H1 (cell line): ENCODE measurements around the gene PNLIPRP1. TPM values are rescaled to one million over a fixed set of nuclear protein-coding genes. Genes with fewer than 3 reads are reported as not detected.

Experiments used
- CTCF ChIA-PET: fragments of 300-600 bp; sonication (Branson Sonifier 250); formaldehyde crosslinking; loops from one replicate; lab custom pipeline; 2021; ENCODE audit not compliant: partially characterized antibody; lab: Charles Lee
- POLR2A ChIA-PET: fragments of 300-600 bp; sonication (Branson Sonifier 250); formaldehyde crosslinking; loops from one replicate; lab custom pipeline; 2021; ENCODE audit warnings: inconsistent platforms; ENCODE audit not compliant: partially characterized antibody; lab: Charles Lee
- DNase-seq, 2 experiments: peaks; one replicate each; pipeline versions ENCODE4 v3.0.0 to v3.0.0-alpha.2; 2010 to 2022; ENCODE audit warnings: low spot score in 2 of 2, low read depth in 1 of 2, mixed read lengths in 1 of 2
- FAIRE-seq: peaks from 2 replicates; lab custom pipeline; 2011; peaks lifted over from hg19 to GRCh38; lab: Jason Lieb, UNC
- H2AFZ ChIP-seq: 2 replicates; pipeline ENCODE4 v1.8.1; 2012; ENCODE audit warnings: low read length, inconsistent platforms
- H2AK5ac ChIP-seq: 2 replicates; pipeline ENCODE4 v1.6.1; 2013; ENCODE audit warnings: low read depth, low read length
- H2BK120ac ChIP-seq: replicated peaks from 2 replicates; pipeline ENCODE3; 2013; ENCODE audit warnings: low read depth, low read length, inconsistent platforms
- H2BK12ac ChIP-seq: 2 replicates; pipeline ENCODE4 v1.6.1; 2013; ENCODE audit warnings: low read depth, low read length
- H2BK15ac ChIP-seq: 2 replicates; pipeline ENCODE4 v1.6.1; 2013; ENCODE audit warnings: low read length
- H2BK20ac ChIP-seq: 2 replicates; pipeline ENCODE4 v1.6.1; 2013; ENCODE audit warnings: low read length
- H2BK5ac ChIP-seq: 2 replicates; pipeline ENCODE4 v1.6.1; 2013; ENCODE audit warnings: low read depth, low read length
- H3K14ac ChIP-seq: 2 replicates; pipeline ENCODE4 v1.6.1; 2013; ENCODE audit warnings: inconsistent platforms; ENCODE audit not compliant: insufficient read length
- H3K18ac ChIP-seq: 2 replicates; pipeline ENCODE4 v1.6.1; 2013; ENCODE audit warnings: low read length; ENCODE audit errors: extremely low read depth
- H3K23ac ChIP-seq: 2 replicates; pipeline ENCODE4 v1.6.1; 2013; ENCODE audit warnings: inconsistent platforms; ENCODE audit not compliant: insufficient read length
- H3K23me2 ChIP-seq: 2 replicates; pipeline ENCODE4 v1.6.1; 2013; ENCODE audit warnings: low read depth, low read length
- H3K27ac ChIP-seq: 2 replicates; pipeline ENCODE4 v1.6.1; 2011; ENCODE audit warnings: low read depth, low read length, inconsistent platforms
- H3K27me3 ChIP-seq, 4 experiments: replicated peaks in 1 of 4; 1 replicate in 1 of 4; 2 replicates in 3 of 4; pipeline versions ENCODE4 v1.6.1 to v1.8.1; 2011 to 2013; ENCODE audit warnings: low read length in 3 of 4, mild to moderate bottlenecking in 3 of 4, inconsistent platforms in 2 of 4, mixed read lengths in 2 of 4, moderate library complexity in 1 of 4; ENCODE audit not compliant: control insufficient read depth in 3 of 4, insufficient read depth in 3 of 4; ENCODE audit errors: extremely low read depth in 1 of 4
- H3K36me3 ChIP-seq, 4 experiments: 2 replicates each; pipeline versions ENCODE4 v1.6.1 to v1.8.1; 2011 to 2013; ENCODE audit warnings: mild to moderate bottlenecking in 4 of 4, low read length in 3 of 4, moderate library complexity in 2 of 4, control low read depth in 1 of 4, inconsistent platforms in 1 of 4; ENCODE audit not compliant: insufficient read depth in 4 of 4, control insufficient read depth in 2 of 4
- H3K4ac ChIP-seq: replicated peaks from 2 replicates; pipeline ENCODE3; 2013; ENCODE audit warnings: low read length, low read depth, mixed read lengths, inconsistent platforms; ENCODE audit not compliant: insufficient read length
- H3K4me1 ChIP-seq, 4 experiments: replicated peaks in 1 of 4; 1 replicate in 1 of 4; 2 replicates in 3 of 4; pipeline versions ENCODE4 v1.6.1 to v1.8.1; 2011 to 2013; ENCODE audit warnings: low read length in 3 of 4, inconsistent platforms in 2 of 4, mixed read lengths in 1 of 4; ENCODE audit not compliant: insufficient read depth in 4 of 4, control insufficient read depth in 3 of 4
- H3K4me2 ChIP-seq, 2 experiments: 2 replicates each; pipeline versions ENCODE4 v1.6.1 to v1.8.1; 2011 to 2013; ENCODE audit warnings: low read depth in 2 of 2, low read length in 2 of 2, control low read depth in 1 of 2, inconsistent platforms in 1 of 2, mild to moderate bottlenecking in 1 of 2; ENCODE audit not compliant: insufficient read depth in 1 of 2
- H3K4me3 ChIP-seq, 4 experiments: fragments of 200-600, 300-600 bp in 1 of 4; sonication (generic), shearing (Covaris generic), sonication (Bioruptor Twin) in 1 of 4; 2 replicates each; pipeline versions ENCODE4 v1.5.1 to v1.8.1; 2011 to 2016; ENCODE audit warnings: low read length in 4 of 4, low read depth in 3 of 4, control low read depth in 2 of 4, inconsistent platforms in 2 of 4, mild to moderate bottlenecking in 2 of 4, mixed read lengths in 1 of 4, moderate library complexity in 1 of 4; ENCODE audit not compliant: insufficient read depth in 2 of 4; ENCODE audit errors: extremely low read depth in 1 of 4
- H3K56ac ChIP-seq: replicated peaks from 2 replicates; pipeline ENCODE3; 2013; ENCODE audit warnings: low read depth, mild to moderate bottlenecking, mixed read lengths, low read length, inconsistent platforms; ENCODE audit not compliant: insufficient read length
- H3K79me1 ChIP-seq: 2 replicates; pipeline ENCODE4 v1.6.1; 2013; ENCODE audit warnings: low read depth, low read length, control low read depth
- H3K79me2 ChIP-seq, 2 experiments: 2 replicates each; pipeline versions ENCODE4 v1.6.1 to v1.8.1; 2012 to 2013; ENCODE audit warnings: low read length in 2 of 2, mild to moderate bottlenecking in 2 of 2, inconsistent platforms in 1 of 2; ENCODE audit not compliant: insufficient read depth in 2 of 2, control insufficient read depth in 1 of 2
- H3K9ac ChIP-seq, 4 experiments: replicated peaks in 1 of 4; 1 replicate in 1 of 4; 2 replicates in 3 of 4; pipeline versions ENCODE4 v1.6.1 to v1.8.1; 2011 to 2013; ENCODE audit warnings: low read depth in 3 of 4, low read length in 3 of 4, control low read depth in 2 of 4, mild to moderate bottlenecking in 2 of 4, moderate library complexity in 2 of 4, inconsistent platforms in 1 of 4; ENCODE audit errors: extremely low read depth in 1 of 4
- H3K9me3 ChIP-seq, 2 experiments: 2 replicates each; pipeline versions ENCODE4 v1.6.1 to v1.8.1; 2012 to 2013; ENCODE audit warnings: mild to moderate bottlenecking in 2 of 2, moderate library complexity in 2 of 2, control low read depth in 1 of 2, inconsistent platforms in 1 of 2, low read depth in 1 of 2, low read length in 1 of 2, mixed read lengths in 1 of 2; ENCODE audit not compliant: insufficient read depth in 2 of 2
- H4K20me1 ChIP-seq, 2 experiments: replicated peaks in 1 of 2; 2 replicates each; pipeline versions ENCODE3 to v1.8.1; 2011 to 2013; ENCODE audit warnings: inconsistent platforms in 2 of 2, low read length in 2 of 2, mild to moderate bottlenecking in 1 of 2; ENCODE audit not compliant: insufficient read depth in 2 of 2, control insufficient read depth in 1 of 2
- H4K5ac ChIP-seq: 2 replicates; pipeline ENCODE4 v1.6.1; 2013; ENCODE audit warnings: low read length, low read depth, mixed read lengths, inconsistent platforms; ENCODE audit not compliant: insufficient read length
- H4K8ac ChIP-seq: 2 replicates; pipeline ENCODE4 v1.8.0; 2013; ENCODE audit warnings: mild to moderate bottlenecking, moderate library complexity, low read length, inconsistent platforms; ENCODE audit not compliant: insufficient read depth; ENCODE audit errors: extremely low read depth
- H4K91ac ChIP-seq: replicated peaks from 2 replicates; pipeline ENCODE3; 2013; ENCODE audit warnings: low read length, mixed read lengths, inconsistent platforms; ENCODE audit not compliant: insufficient read length
- WGBS, 2 experiments: shearing (Covaris generic) in 1 of 2; methylation state at CpG; one replicate each; pipeline versions ENCODE4 v1.1.6 to v1.1.7; 2013 to 2015; ENCODE audit warnings: low lambda C conversion rate in 2 of 2, mixed read lengths in 2 of 2, inconsistent platforms in 1 of 2, low coverage in 1 of 2, missing lambda C conversion rate in 1 of 2; ENCODE audit not compliant: insufficient replicate concordance in 2 of 2, insufficient coverage in 1 of 2, insufficient read length in 1 of 2; ENCODE audit errors: extremely low coverage in 1 of 2, missing lambda C conversion rate in 1 of 2; 5-methylcytosine and 5-hydroxymethylcytosine counted together
- polyA plus RNA-seq, 7 experiments: library from polyadenylated mRNA; depleted of rRNA in 3 of 7; stranded (reverse) in 5 of 7; unstranded in 2 of 7; fragments of >200 nt in 5 of 7; fragments of 200-250 nt in 2 of 7; gene quantifications; 1 replicate in 5 of 7; 2 replicates in 1 of 7; 4 replicates in 1 of 7; pipeline versions ENCODE4 v1.2.1 to v1.2.3, GENCODE V29; 2011 to 2013; ENCODE audit warnings: missing spikeins in 2 of 7, mixed read lengths in 2 of 7
- total RNA-seq: library from RNA; stranded (reverse); fragmentation: NEBNext Ultra II Directional; extraction: Animal tissue kit (Norgen Biotek cat#: 25700); gene quantifications from 2 replicates; pipeline ENCODE4 v1.2.1, GENCODE V29; 2021

PNLIPRP1 gene
- total and polyA plus RNA-seq, 2 of the 8 experiments (the other 6 are each of a cell fraction or from before 2014, with no cell fraction given): not detected

DNA sequence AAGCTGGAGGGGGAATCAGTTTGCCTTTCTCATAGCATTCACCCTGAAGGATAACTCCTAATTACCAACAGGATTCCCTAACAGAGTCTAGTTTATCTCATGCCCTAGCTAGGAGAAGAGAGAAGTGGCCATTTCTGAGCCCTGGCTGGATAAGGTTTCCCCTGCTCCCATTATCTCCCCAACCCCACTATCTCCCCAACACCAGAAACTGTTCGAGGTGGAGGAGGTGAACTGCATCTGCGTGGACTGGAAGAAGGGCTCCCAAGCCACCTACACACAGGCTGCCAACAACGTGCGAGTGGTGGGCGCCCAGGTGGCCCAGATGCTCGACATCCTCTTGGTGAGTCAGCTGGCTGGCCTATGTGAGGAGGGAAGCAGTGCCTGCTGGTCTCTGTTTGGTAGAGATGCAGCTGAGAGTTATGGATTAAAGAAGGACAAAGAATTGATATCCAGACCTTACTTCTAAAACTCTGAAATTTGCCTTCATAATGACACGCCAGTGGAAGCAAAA lies 3.8 kb downstream of the PNLIPRP1 start:
- Histone ChIP-seq H3K4ac (no peak overlapping the region), H3K14ac (no peak overlapping the region), H2BK5ac (no peak overlapping the region), H2AFZ (no peak overlapping the region), H3K4me1 (peaks cover 0 to 5% (median 0%) of the 10 kb centered on the region in 4 experiments; a peak in 1 of 7 replicates), H4K20me1 (no peaks in the 10 kb centered on the region), H2BK120ac (no peak overlapping the region), H3K4me2 (no peak overlapping the region), H3K36me3 (no peaks in the 10 kb centered on the region), H4K91ac (no peak overlapping the region), H2AK5ac (no peak overlapping the region), H2BK12ac (no peak overlapping the region), H2BK20ac (no peak overlapping the region), H4K8ac (no peak overlapping the region), H3K27ac (no peak overlapping the region), H3K4me3 (no peak overlapping the region), H3K56ac (no peak overlapping the region), H3K9me3 (no peaks in the 10 kb centered on the region), H3K23me2 (no peaks in the 10 kb centered on the region), H3K9ac (no peak overlapping the region), H3K23ac (no peak overlapping the region), H4K5ac (no peak overlapping the region), H3K79me1 (no peaks in the 10 kb centered on the region), H3K18ac (no peak overlapping the region), H3K79me2 (no peaks in the 10 kb centered on the region), H3K27me3 (no peaks in the 10 kb centered on the region), H2BK15ac (no peak overlapping the region)
- ChIA-PET CTCF (interaction anchor here (1.4 to 1.6 kb wide), 2 partner anchors 14 to 87 kb away, joined by 3 to 6 read pairs; no protein-coding TSS in a partner anchor), POLR2A (no interaction called here)
- 97% methylated on average over 7 of the region's 7 CpGs; no CpG with 5 or more reads in 1 of the 2 experiments for WGBS, 2 experiments
- DNase-seq: no peak
- no peak for FAIRE-seq
